NCI-H187 (cell line): ENCODE data around the gene CMC2.

Source experiments
- DNase-seq, 2 experiments: peaks; one replicate each; lab custom pipeline; 2025; lab: John Stamatoyannopoulos, UW

CMC2 gene

GRCh38 chr16:80973991-80974390 lies 32.7 kb downstream of the CMC2 start:
- no peak for DNase-seq

DNA sequence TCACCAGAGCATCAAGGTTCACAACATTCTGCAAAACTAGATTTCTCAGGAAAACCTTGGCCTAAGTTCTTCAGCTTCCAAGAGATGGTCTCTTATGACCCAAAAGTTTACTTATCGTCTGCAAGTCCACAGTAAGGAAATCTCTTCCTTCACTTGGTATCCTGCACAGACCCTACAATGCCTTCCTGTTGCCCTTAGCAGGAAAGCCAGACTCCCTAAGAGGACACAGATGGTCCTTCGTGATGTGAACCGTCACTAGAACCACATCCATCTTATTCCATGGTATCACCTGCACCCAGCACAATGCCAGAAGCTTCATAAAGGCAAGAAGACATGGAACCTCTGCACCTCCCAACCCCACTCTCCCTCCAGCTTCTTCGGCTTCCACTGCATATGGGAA lies 34.1 kb downstream of the CMC2 start:
- DNase-seq = no peak

- DNase-seq = no peak
These were observed 34.9 kb downstream of the CMC2 start for GRCh38 chr16:80971819-80972218.

DNA sequence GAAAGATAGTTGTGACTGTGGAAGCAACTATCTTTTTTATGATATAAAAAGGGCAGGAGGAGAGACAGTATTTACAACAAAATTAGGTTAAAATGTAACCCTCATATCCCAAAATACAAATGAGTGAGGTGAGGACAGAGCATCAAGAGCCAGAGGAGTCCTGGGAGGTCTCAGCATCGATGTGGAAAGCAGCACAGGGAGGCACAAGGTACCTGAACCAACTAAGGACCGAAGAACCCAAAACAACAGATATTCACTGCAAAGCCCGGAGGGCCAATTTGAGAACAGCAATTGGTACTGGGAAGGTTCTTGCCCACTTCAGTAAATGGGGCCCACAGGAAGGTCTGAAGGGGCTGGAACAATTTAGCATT lies 37.6 kb downstream of the CMC2 start:
- DNase-seq = no peak

GRCh38 chr16:80968386-80969113 lies 38.1 kb downstream of the CMC2 start:
- no peak for DNase-seq

DNA sequence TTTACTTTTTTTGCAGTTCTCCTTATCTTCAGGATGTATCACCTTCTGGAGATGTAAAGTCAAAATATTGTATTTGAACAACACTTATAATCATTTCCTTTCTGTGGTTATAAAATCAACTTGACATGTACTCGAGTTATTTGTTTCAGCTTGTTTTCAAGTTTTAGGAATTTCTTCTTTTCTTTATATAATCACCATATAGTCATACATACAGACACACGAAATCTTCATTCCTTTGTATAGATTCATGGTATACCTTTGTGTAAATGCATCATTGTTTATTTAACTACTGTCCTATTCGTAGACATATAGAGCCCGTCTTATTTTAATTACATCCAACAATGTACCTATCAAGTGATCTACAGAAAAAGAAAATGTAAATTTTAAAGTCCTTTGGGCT lies 40.1 kb downstream of the CMC2 start:
- DNase-seq = no peak

DNA sequence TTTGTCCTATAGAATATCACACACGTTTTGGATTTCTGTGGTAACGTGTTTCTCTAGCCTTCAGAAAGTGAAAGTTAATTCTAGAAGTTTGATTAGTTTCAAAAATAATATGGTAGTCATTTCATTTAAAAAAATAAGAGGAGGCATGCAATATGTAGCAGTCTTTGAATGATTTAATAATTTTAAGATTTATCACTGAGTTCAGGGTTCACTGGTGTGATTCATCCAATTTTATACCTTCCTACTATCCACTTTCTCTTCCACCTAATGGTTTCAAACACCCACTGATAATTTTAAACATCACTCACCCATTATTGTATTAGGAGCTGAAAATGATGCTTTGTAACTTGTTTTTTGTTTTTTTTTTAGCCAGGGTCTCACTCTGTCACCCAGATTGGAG lies 42.3 kb downstream of the CMC2 start:
- no peak for DNase-seq

- DNase-seq = no peak
These were observed 43.8 kb downstream of the CMC2 start for GRCh38 chr16:80962879-80963278.

- DNase-seq = no peak
These were observed 48.4 kb downstream of the CMC2 start for GRCh38 chr16:80958284-80958683.

GRCh38 chr16:80954985-80955384 lies 51.7 kb downstream of the CMC2 start:
- DNase-seq = no peak

- DNase-seq = no peak
These were observed 57.7 kb downstream of the CMC2 start for GRCh38 chr16:80948886-80949493.

GRCh38 chr16:80947708-80948625 lies 58.7 kb downstream of the CMC2 start:
- DNase-seq = no peak

DNA sequence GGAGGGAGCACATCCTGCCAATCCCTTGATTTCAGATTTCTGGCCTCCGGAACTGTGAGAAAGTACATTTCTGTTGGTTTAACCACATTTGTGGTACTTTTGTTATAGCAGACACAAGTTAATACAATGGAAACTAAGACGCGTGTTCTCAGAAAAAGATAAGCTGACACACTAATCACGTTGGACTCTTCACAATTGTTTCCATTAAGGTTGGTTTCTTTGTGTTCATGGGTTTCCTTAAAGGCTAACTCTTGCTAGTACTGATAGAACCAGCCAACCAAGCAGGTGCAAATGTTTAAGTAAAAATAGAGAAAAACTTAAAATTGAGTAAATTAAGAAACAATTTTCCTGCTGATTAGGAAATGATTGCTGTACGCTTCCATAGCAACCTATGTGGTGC lies 59.4 kb downstream of the CMC2 start:
- no peak for DNase-seq

DNA sequence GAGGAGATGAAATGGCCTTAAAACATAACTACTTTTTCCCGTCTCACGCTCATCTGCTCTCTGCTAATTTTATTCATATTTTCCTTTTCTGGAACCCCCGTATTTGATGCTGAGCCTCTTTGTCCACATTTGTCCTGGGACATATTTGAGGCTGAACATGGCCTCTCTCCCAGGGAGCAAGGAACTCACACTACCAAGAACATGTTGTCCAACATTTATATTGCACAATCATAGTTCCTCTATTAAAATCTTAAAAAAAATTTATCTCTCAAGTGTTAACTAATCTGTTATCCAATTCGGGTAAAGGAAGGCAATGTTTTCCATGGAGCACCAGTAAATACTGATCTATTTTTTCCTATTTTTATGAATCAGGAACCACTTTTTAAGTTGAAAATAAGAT lies 60.2 kb downstream of the CMC2 start:
- DNase-seq = no peak

DNA sequence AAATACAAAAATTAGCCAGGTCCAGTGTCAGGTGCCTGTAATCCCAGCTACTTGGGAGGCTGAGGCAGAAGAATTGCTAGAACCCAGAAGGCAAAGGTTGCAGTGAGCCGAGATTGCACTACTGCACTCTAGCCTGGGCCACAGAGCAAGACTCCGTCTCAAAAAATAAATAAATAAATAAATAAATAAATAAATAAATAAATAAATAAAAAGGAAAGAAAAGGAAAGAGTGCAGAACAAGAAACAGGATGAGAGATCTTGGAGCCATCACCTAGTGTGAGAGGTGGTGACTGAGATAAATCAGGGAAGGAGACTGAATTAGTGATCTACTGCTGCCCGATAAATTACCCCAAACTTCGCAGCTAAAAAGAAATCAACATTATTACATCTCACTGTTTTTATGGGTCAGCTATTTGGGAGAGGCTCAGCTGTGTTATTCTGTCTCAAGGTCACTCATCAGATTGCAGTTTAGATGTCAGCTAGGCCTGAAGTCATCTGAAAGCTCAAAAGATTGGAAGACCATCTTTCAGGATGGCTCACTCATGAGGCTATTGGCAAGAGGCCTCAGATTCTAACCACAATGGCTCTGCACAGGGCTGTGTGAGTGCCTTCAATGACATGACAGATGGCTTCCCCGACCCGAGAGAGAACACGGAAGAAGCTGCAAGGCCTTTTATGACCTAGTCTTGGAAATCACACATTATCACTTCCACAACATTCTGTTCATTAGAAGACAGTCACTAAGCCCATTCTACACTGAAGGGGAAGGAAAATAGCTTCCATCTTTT lies 66.4 kb downstream of the CMC2 start:
- no peak for DNase-seq

DNA sequence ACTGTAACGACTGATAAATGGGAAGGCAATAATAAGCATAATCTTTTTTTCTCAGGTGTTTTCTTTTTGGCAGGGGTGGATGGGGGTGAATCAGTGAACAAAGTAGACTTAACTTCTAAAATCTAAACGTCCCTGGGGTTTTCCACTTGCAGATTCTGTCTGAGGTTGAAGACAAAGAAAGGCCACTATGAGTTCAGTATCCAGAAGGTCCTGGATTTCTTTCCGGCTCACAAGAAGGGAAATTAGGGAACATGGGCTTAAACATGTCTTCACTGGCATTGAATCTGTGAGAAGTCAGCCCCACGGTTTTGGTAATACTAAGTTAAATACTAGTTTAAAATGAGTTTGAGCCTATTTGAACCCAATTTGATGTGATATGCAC lies 67.8 kb downstream of the CMC2 start:
- DNase-seq = no peak

GRCh38 chr16:80938004-80938878 lies 68.4 kb downstream of the CMC2 start:
- DNase-seq = no peak

DNA sequence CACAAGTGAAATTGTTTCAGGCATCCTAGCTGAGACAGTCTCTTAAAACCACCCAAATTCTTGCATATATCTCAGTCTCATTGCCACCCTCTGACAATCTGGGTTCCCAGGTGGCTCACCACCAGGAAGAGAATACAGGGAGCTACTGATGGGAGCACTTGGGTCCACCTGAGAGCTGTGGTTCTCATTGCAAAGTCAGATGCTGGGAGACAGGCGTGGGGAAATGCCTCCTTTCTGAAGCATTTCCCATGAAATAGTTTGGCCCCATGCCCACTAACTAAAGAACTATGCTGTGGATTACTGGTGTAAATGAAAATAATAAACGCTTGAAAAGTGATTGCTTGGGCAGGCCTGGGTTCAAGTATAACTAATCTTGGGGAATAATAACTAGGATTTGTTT lies 70.3 kb downstream of the CMC2 start:
- DNase-seq = no peak

GRCh38 chr16:80935691-80936090 lies 71.0 kb downstream of the CMC2 start:
- no peak for DNase-seq

DNA sequence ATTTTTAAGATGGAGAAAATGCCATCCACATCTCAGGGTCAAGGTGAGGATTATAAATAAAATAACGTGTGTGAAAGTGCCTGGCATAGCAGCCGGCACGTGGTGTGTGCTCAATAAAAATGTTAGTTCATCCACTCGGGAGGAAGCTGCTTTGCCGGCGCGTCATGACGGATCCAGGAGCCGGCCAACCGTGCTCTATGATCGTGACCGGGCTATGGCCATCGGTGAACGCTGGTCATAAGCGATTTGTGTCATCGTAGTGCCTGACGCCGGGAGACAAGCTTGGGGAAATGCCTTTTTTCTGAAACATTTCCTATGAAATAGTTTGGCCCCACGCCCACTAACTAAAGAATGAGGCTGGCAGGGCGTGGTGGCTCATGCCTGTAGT lies 74.0 kb downstream of the CMC2 start:
- DNase-seq = no peak
